ENCODE measurements around the gene GTF2B.

GTF2B gene

DNA sequence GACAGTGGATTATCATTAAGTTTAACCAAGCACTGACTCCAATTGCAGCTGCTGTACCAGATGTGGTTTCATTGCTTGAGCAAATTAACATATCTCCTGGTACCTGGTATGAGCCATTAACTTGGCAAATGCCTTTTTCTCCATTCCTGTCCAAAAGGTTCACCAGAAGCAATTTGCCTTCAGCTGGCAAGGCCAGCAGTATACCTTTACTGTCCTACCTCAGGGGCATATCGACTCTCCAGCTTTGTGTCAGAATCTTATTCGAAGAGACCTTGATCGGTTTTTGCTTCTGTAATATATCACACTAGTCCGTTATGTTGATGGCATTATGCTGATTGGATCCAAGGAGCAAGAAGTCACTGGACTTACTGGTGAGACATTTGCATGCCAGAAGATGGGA is 9.5 kb upstream of the GTF2B start:
- no peak for DNase-seq (ENCODE audit: low read depth)
- TF ChIP-seq, protein P1, sequence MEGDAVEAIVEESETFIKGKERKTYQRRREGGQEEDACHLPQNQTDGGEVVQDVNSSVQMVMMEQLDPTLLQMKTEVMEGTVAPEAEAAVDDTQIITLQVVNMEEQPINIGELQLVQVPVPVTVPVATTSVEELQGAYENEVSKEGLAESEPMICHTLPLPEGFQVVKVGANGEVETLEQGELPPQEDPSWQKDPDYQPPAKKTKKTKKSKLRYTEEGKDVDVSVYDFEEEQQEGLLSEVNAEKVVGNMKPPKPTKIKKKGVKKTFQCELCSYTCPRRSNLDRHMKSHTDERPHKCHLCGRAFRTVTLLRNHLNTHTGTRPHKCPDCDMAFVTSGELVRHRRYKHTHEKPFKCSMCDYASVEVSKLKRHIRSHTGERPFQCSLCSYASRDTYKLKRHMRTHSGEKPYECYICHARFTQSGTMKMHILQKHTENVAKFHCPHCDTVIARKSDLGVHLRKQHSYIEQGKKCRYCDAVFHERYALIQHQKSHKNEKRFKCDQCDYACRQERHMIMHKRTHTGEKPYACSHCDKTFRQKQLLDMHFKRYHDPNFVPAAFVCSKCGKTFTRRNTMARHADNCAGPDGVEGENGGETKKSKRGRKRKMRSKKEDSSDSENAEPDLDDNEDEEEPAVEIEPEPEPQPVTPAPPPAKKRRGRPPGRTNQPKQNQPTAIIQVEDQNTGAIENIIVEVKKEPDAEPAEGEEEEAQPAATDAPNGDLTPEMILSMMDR (IDR thresholded peaks at IDR 0.05; ENCODE audit: control insufficient read depth, extremely low read depth, insufficient read depth), result no peak
- no peak overlapping the region for H3K4me3 ChIP-seq (ENCODE audit: low read depth, low read length)

DNA sequence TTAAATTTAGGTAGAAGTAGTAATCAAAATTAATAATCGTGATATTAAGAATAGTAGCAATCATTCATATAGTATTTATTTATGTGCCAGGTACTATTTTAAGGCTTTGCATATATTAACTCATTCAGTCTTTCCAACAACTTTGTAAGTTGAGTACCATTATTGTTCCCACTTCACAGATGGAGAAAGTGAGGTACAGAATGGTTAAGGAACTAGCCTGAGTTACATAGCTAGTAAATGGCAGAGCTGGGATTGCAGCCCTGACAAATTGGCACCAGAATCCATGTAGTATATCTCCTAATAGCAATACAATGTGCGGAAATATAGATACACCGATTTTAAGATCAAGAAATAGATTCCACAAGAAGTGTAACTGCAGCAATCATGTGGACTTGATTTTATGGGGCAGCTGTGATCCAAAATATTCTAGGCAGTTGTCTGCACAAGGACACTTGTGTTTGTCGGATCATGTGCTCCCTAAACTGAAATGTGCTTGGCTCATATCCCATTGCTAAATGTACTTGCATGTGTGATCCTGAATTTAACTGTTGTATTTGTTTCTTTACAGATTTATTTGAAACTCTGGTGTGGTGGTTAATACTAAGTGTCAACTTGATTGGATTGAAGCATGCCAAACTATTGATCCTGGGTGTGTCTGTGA is 5.8 kb upstream of the GTF2B start:
- H3K4me3 ChIP-seq (ENCODE audit: low read depth, low read length), result no peak overlapping the region
- TF ChIP-seq, protein P1 (IDR thresholded peaks at IDR 0.05; ENCODE audit: control insufficient read depth, extremely low read depth, insufficient read depth), result no peak
- DNase-seq (ENCODE audit: low read depth), result no peak

DNA sequence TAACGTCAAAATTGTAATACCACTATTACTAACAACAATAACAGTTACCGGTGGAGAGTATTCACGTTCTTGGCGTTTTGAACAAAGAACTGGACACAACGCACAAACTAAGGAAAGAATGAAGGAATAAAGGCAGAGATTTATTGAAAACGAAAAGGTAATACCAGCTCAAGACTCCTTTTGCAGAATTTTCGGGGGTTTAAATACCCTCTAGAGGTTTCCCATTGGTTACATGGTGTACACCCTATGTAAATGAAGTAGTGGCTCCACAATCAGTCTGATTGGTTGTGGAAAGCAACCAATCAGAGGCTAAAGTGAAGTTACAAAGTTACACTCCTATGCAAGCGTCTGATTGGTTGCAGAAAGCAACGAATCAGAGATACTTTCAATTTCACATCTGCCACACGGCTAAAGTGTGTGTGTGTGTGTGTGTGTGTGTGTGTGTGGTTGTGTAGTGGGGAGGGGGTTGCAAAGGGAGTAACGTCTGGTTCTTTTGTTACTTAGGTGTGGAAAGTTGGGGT is 1.1 kb upstream of the GTF2B start:
- TF ChIP-seq, protein P1 (IDR thresholded peaks at IDR 0.05; ENCODE audit: control insufficient read depth, extremely low read depth, insufficient read depth), result no peak
- peak; percentile 91 for DNase-seq (ENCODE audit: low read depth)
- peak overlapping the region; percentile 95 for H3K4me3 ChIP-seq (ENCODE audit: low read depth, low read length)

DNA sequence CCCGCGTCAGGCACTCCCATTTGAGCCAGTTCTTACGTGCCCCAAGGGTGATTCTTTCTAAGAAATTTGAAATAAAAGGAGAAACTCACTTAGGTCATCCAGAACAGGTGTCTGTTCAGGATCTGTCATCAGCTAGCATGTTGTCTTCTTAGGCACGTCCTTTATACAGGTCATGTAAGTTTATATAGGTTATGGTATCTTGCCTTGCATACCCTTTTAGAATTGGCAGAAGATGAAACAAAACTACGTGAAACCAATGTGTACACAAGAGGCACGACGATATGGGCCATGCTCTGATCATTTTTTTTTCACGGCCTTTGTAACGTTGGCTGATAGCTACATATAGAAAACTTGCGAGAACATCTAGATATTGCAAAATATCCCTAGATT is 579 bp upstream of the GTF2B start:
- DNase-seq (ENCODE audit: low read depth), result no peak
- TF ChIP-seq, protein P1 (IDR thresholded peaks at IDR 0.05; ENCODE audit: control insufficient read depth, extremely low read depth, insufficient read depth), result no peak
- H3K4me3 ChIP-seq (ENCODE audit: low read depth, low read length), result peak overlapping the region; percentile 95

DNA sequence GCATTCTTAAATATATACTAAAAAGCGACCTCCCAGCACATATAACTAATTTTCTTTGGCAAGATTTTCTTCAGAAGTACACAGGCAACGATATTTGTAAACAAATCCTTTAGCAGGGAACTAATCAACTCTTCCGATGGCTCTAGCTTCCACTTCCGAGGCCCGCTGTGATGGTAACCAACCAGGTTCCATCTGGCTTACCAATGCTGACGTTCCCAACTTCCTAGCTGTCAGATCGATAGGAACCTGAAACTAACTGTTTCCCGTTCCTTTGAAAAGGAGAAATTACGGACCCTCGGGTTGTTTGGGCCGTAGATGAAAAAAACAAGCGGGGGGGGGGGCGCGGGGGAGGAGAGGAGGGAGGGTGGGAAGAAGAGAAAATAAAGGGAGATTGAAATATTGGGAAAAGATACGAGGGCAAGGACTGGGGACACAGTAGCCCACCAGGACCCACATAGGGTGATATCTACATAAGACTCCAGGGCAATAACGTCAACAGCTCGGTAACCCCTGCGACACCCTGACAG is 513 bp downstream of the GTF2B start:
- TF ChIP-seq, protein P1 (IDR thresholded peaks at IDR 0.05; ENCODE audit: control insufficient read depth, extremely low read depth, insufficient read depth), result no peak
- H3K4me3 ChIP-seq (ENCODE audit: low read depth, low read length), result peak overlapping the region; percentile 95
- no peak for DNase-seq (ENCODE audit: low read depth)

DNA sequence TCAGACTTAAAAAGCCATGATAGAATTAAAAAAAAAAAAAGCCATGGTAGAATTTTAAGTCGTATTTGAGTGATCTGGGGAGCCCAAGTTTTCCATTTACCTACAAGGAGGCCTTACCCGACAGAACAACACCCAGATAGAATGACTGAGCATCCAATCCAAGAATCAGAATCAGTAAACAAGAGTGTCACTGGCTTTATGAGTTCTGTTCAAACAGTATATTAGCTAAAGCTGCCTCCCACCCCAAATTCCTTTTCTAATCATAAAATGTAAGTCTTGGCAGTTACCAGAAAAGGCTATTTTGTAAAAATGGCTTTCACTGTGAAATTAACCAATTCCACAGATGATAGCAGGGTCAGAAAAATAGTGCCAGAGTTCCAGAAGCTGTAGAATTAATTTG is 1.2 kb downstream of the GTF2B start:
- TF ChIP-seq, protein P1 (IDR thresholded peaks at IDR 0.05; ENCODE audit: control insufficient read depth, extremely low read depth, insufficient read depth), result no peak
- peak overlapping the region; percentile 95 for H3K4me3 ChIP-seq (ENCODE audit: low read depth, low read length)
- no peak for DNase-seq (ENCODE audit: low read depth)

DNA sequence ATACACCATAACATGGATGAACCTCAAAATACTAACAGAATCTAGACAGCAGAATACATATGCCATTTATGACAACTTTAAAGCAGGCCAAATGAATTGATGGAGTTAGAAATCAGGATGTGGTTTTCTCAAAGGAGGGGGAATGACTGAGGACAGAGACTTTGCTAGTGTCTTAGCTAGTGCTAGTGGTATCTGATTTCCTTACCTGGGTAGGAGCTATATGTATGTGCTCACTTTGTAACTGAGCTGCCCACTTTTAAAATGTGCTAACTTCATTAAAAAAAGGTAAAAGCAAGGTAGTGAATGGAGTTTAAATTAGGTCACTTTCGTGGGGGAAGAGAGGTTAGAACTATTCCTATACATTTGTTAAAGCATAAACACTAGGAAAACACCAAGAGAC is 2.6 kb downstream of the GTF2B start:
- TF ChIP-seq, protein P1 (IDR thresholded peaks at IDR 0.05; ENCODE audit: control insufficient read depth, extremely low read depth, insufficient read depth), result no peak
- no peak for DNase-seq (ENCODE audit: low read depth)
- H3K4me3 ChIP-seq (ENCODE audit: low read depth, low read length), result no peak overlapping the region
